Measurements from ENCODE around the gene GGTLC1.

The GGTLC1 gene

DNA sequence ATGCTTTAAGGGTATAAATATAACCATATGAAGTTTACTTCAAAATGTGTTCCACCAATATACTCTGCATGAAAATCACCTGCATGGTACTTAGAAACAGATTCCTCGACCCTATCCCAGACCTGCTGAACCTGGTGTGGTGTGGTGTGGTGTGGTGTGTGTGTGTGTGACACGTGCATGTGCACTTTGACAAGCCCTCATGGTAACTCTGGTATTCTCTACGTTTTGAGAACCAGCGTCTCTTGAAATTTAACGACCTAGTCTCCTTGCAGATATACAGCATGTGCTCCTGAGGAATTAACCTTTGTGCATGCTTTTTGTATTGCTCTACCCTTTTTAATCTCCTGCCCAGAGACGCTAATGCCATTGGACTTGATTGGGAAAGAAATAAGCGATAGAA, 29.5 kb downstream of the GGTLC1 start:
- H3K4me3 ChIP-seq (ENCODE audit: low read length), result no peak overlapping the region
- TF ChIP-seq CTCF (conservative IDR thresholded peaks at IDR 0.05; ENCODE audit: low read depth, low read length), result no peak

GRCh38 chr20:23955896-23956295, 32.7 kb downstream of the GGTLC1 start:
- H3K4me3 ChIP-seq (ENCODE audit: low read length), result no peak overlapping the region
- no peak for DNase-seq (ENCODE audit: low read depth)
- TF ChIP-seq CTCF (conservative IDR thresholded peaks at IDR 0.05; ENCODE audit: low read depth, low read length), result no peak

More for the DNA sequence above, 29.5 kb downstream of the GGTLC1 start:
- DNase-seq (ENCODE audit: low read depth), result no peak

GRCh38 chr20:23954008-23954745, 34.4 kb downstream of the GGTLC1 start:
- TF ChIP-seq CTCF (conservative IDR thresholded peaks at IDR 0.05; ENCODE audit: low read depth, low read length), result no peak
- no peak for DNase-seq (ENCODE audit: low read depth)
- no peak overlapping the region for H3K4me3 ChIP-seq (ENCODE audit: low read length)

- H3K4me3 ChIP-seq (ENCODE audit: low read length), result no peak overlapping the region
- no peak for DNase-seq (ENCODE audit: low read depth)
- TF ChIP-seq CTCF (conservative IDR thresholded peaks at IDR 0.05; ENCODE audit: low read depth, low read length), result no peak
Measured at GRCh38 chr20:23946206-23946605, 42.4 kb downstream of the GGTLC1 start.

- no peak for TF ChIP-seq CTCF (conservative IDR thresholded peaks at IDR 0.05; ENCODE audit: low read depth, low read length)
- no peak for DNase-seq (ENCODE audit: low read depth)
- H3K4me3 ChIP-seq (ENCODE audit: low read length), result no peak overlapping the region
Measured at GRCh38 chr20:23943304-23943703, 45.3 kb downstream of the GGTLC1 start.

DNA sequence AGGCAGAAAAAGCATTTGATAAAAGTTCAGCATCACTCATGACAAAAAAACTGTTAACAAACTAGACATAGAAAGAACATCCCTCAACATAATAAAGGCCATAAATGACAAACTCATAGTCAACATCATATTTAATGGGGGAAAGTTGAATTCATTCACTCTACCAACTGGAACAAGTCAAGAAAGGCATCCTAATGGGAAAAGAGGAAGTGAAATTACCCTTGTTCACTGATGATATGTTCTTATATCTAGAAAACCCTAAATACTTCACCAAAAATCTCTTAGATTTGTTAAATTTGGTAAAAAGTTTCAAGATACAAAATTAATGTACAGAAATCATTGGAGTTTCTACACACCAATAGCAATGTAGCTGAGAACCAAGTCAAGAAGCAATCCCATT, 48.9 kb downstream of the GGTLC1 start:
- no peak for TF ChIP-seq CTCF (conservative IDR thresholded peaks at IDR 0.05; ENCODE audit: low read depth, low read length)
- DNase-seq (ENCODE audit: low read depth), result no peak
- H3K4me3 ChIP-seq (ENCODE audit: low read length), result no peak overlapping the region

DNA sequence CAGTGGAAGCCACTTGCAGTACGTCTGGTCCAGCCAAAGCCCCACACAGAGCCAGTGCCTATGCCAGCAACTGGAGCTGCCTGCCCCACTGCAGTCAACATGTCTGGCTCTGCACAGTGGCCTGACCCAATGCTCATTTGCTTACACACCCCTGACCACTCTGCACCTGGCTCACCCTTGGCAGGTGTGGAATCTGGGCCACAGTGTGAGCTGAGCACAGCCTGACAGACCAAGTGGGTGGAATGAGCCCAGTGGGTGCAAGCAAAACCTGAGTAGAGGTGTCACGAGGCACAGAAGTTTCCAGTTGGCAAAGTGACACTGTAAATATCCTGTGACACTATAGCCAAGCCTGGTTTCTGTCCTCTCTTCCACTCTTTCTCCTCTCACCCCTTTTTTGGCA, 49.5 kb downstream of the GGTLC1 start:
- TF ChIP-seq CTCF (conservative IDR thresholded peaks at IDR 0.05; ENCODE audit: low read depth, low read length), result no peak
- no peak for DNase-seq (ENCODE audit: low read depth)
- H3K4me3 ChIP-seq (ENCODE audit: low read length), result no peak overlapping the region

Measured in retinal pigment epithelial cell (primary cell).